D721Med (cell line): ENCODE measurements around the gene KRT5.

Experiments
- DNase-seq: peaks from one replicate; pipeline ENCODE4 v3.0.0; 2011; ENCODE audit warnings: low spot score; ENCODE audit not compliant: insufficient read length
- FAIRE-seq: peaks from 2 replicates; lab custom pipeline; 2011; peaks lifted over from hg19 to GRCh38; lab: Jason Lieb, UNC
- TF ChIP-seq, protein P1 (sequence below): IDR thresholded peaks from 2 replicates; pipeline ENCODE4 v1.5.1; 2012; ENCODE audit warnings: mild to moderate bottlenecking, control low read depth; ENCODE audit not compliant: insufficient read depth; ENCODE audit errors: missing control alignments

Gene KRT5

DNA sequence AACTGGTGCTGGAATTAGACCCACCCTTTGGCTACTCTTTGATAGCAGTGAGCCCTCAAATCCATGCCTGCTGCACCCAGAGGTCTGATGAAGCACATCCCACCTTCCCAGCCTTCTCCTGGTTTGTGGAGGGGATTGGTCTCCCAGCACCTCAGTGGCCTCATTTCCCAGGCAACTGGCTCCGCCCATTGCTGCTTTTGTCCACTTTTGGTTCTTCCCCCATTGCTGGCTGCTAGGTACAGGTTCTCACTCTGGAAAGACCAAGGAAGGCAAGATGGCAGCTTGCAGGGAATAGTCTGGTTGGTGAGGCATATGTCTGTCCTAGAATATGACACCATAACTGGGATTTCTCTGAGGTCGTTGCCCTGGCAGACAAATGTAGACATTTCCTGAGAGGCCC lies 10.2 kb upstream of the KRT5 start:
- no peak for FAIRE-seq
- TF ChIP-seq, protein P1, sequence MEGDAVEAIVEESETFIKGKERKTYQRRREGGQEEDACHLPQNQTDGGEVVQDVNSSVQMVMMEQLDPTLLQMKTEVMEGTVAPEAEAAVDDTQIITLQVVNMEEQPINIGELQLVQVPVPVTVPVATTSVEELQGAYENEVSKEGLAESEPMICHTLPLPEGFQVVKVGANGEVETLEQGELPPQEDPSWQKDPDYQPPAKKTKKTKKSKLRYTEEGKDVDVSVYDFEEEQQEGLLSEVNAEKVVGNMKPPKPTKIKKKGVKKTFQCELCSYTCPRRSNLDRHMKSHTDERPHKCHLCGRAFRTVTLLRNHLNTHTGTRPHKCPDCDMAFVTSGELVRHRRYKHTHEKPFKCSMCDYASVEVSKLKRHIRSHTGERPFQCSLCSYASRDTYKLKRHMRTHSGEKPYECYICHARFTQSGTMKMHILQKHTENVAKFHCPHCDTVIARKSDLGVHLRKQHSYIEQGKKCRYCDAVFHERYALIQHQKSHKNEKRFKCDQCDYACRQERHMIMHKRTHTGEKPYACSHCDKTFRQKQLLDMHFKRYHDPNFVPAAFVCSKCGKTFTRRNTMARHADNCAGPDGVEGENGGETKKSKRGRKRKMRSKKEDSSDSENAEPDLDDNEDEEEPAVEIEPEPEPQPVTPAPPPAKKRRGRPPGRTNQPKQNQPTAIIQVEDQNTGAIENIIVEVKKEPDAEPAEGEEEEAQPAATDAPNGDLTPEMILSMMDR: no peak

DNA sequence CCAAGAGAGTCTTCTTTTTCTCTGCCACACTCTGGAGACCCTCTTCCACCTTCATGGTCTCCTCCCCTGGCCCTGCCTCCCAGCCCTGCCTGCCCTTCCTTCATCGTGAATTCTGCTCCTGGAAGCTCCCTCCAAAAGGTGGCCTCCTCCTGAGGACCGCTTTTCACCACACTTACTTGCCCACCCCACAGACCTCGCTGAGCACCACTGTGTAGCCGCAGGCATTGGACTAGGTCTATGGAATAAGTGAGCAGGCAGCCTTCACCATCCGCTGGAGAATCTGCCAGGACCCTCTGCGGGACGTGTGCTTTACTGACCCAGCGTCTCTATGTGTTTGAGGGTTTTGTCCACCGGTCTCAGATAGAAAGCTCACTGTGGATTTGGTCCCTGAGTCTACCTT lies 9.7 kb upstream of the KRT5 start:
- TF ChIP-seq, protein P1: no peak
- FAIRE-seq: no peak
- DNase-seq: no peak

More for the DNA sequence above, 10.2 kb upstream of the KRT5 start:
- no peak for DNase-seq

DNA sequence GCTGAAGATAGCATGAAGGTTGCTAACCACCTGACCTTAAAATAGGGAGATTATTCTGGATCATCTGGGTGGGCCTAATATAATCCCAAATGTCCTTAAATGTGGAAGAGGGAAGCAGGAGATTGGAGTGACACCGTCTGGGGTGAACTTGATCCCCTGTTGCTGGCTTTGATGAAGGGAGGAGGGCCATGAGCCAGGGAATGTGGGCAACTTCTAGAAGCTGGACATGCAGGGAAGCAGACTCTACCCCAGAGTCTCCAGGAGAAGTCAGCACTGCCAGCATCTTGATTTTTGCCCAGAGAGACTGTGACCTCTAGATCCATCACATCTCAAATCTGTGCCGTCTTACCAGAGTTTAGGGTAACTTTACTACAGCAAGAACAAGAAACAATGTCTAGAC lies 9.2 kb upstream of the KRT5 start:
- no peak for FAIRE-seq
- TF ChIP-seq, protein P1: no peak
- no peak for DNase-seq

DNA sequence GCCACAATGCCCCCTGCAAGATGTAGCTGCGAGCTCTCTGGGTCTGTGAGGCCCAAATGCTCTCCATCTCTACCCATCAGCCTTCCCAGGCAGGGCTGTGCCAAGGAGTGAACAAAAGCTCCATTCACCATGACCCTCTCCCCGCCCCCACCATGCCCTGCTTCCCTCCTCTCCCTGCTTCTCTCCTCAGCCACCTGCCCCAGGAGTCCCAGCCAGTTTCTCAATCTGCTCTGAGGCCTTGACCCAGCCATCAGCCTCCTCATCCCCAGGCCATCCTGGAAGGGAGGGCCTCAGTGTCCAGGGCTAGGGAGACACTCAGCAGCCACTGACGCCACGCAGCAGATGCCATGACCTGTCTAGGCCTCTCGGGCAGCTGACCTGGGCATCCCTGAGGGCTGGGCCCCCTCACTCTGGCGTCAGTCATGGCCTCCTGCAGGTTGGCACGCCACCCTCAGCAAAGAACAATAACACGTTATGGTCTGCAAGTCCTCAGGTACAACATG lies 8.5 kb upstream of the KRT5 start:
- TF ChIP-seq, protein P1: no peak
- FAIRE-seq (no peak), DNase-seq (no peak)

DNA sequence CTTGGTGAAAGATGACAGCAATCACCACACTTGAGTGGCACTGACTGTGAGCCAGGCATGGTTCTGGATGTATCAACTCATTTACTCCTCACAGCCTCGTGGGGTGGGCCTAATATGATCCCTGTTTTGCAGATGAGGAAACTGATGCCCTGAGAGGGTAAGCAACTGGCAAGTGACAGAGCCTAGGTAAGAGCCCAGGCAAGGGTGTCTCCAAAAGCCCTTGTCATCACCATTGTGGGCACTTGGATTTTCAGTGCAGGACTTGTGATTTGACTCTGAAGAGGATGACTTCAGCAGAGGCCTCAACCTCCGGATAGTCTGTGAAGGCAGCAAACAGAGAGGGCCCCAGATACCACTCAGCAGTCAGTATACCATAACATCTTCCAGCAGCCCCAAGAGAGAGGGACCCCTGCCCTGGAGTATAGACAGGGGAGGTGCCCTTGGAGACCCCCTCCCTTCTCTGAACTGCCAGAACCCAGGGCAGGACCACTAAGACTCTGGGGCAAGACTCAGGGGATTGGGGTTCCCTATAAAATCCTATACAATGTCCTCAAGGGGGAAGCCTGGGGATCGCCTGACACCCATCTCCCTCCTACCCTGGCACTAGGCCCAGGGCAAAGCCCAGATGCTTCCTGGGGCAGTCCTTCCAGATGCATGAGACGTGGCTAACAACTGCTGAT lies 7.1 kb upstream of the KRT5 start:
- DNase-seq: no peak
- no peak for FAIRE-seq
- TF ChIP-seq, protein P1: no peak

DNA sequence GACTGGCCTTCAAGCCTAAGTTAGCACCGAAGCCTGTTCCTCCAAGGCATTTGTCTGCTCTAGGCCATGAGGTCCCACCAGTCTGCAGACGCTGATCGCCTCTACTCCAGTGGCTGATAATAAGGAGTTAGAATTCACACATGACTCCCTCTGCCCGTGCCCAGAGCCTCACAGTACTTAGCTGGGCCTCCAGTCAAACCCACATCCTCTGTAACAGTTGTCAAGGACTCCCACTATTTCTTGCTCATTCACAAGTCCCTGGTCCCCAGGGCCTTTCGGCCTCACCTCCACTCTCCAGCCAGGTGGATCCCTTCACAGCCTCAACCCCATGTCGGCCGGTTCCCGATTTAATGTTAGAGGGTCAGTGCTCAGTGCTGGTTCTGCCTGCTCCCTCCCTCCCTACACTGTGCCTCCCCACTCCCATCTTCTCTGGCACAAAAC lies 6.3 kb upstream of the KRT5 start:
- no peak for DNase-seq
- TF ChIP-seq, protein P1: no peak
- no peak for FAIRE-seq

DNA sequence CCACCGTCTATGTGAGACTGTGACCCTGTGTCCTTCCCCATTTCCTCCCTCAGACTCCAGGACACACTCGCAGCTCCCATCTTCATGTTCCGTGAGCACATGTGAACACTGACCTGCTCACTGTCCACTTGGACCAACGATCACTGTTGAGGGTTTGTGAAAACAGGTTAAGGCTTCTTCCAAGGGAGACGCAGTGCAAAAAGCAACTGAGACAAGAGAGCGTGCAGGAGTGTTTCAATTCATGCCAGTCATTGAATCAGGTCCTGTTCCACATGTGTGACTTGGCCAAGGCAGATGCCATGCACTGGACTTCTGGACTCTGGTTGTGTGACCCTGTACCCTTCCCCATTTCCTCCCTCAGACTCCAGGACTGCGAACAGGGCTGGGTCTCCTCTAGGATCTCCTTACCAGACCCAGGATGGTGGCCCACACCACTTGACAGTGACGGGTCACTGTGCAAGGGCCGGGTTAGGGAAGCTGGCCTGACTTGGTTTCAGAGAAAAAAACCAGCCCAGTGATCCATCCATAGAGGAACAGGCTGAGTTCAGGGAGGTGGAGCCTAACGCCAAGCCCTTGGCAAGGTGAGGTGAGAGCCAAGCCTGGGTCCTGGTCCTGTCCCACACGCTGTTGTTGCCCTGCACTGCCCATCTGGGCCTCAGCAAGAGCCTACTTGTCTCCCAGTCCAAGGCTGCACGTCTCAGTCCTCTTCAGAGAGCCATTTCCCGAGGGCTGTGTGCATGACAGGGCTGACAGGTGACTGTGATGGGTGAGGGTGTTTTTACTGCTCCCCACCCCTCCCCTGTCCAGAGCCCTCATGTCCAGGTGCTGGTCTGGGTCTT lies 5.7 kb upstream of the KRT5 start:
- no peak for FAIRE-seq
- no peak for DNase-seq
- TF ChIP-seq, protein P1: no peak
